Transverse colon (tissue), 4 donors: ENCODE results near the gene CD226.

ENCODE experiments used
- EP300 ChIP-seq: sonication (generic); formaldehyde crosslinking; IDR thresholded peaks from one replicate; pipeline ENCODE4 v1.6.1; 2017; ENCODE audit warnings: antibody characterized with exemption, low read depth
- POLR2A ChIP-seq: fragments of 450-650 bp; IDR thresholded peaks from one replicate; pipeline ENCODE4 v1.6.1; 2016; ENCODE audit warnings: antibody characterized with exemption, mild to moderate bottlenecking, moderate library complexity
- POLR2AphosphoS5 ChIP-seq, 3 donors: sonication (generic); formaldehyde crosslinking; IDR thresholded peaks; one replicate each; pipeline ENCODE4 v1.6.1; 2016; ENCODE audit warnings: antibody characterized with exemption in 3 of 3
- TF ChIP-seq, protein P1 (sequence below), 5 experiments: fragments of 200-600 bp in 3 of 5; fragments of 450-650 bp in 2 of 5; sonication (generic) in 3 of 5; IDR thresholded peaks; 1 replicate in 2 of 5; 2 replicates in 3 of 5; pipeline ENCODE4 v1.5.1; 2016 to 2017; ENCODE audit warnings: antibody characterized with exemption in 5 of 5, inconsistent platforms in 3 of 5, mild to moderate bottlenecking in 2 of 5, moderate library complexity in 1 of 5

DNA sequence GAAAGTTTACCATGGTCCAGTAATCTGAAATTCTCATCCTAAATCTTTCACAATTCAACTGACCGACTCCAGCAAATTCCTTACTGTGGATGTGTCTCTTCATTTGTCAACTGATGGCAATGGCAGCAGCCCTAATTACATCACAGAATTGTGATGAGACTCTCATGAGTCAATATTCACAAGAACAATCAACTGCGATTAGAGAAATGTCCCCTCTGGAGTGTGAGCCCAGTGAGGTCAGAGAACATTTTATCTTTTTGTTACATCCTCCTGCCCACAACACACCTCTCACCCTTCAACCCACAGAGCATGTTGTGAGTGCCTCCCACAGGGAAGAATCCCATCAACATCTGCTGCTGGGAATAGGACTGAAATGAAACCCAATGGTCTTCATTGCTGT lies 73.6 kb downstream of the CD226 start:
- TF ChIP-seq POLR2AphosphoS5 (IDR thresholded peaks at IDR 0.05) (no peak), POLR2A (no peak), EP300 (no peak)
- TF ChIP-seq, protein P1, sequence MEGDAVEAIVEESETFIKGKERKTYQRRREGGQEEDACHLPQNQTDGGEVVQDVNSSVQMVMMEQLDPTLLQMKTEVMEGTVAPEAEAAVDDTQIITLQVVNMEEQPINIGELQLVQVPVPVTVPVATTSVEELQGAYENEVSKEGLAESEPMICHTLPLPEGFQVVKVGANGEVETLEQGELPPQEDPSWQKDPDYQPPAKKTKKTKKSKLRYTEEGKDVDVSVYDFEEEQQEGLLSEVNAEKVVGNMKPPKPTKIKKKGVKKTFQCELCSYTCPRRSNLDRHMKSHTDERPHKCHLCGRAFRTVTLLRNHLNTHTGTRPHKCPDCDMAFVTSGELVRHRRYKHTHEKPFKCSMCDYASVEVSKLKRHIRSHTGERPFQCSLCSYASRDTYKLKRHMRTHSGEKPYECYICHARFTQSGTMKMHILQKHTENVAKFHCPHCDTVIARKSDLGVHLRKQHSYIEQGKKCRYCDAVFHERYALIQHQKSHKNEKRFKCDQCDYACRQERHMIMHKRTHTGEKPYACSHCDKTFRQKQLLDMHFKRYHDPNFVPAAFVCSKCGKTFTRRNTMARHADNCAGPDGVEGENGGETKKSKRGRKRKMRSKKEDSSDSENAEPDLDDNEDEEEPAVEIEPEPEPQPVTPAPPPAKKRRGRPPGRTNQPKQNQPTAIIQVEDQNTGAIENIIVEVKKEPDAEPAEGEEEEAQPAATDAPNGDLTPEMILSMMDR (IDR thresholded peaks at IDR 0.05) = no peak
